Fibroblast of lung (primary cell): ENCODE measurements around the gene CTBP1.

Experiments
- CTCF ChIP-seq, 2 donors: IDR thresholded peaks in 1 of 2; conservative IDR thresholded peaks in 1 of 2; 1 replicate in 1 of 2; 2 replicates in 1 of 2; pipeline ENCODE4 v1.5.1; 2011 to 2012; ENCODE audit warnings: low read length in 2 of 2, control low read depth in 1 of 2, inconsistent platforms in 1 of 2, low read depth in 1 of 2, mild to moderate bottlenecking in 1 of 2
- EZH2 ChIP-seq: IDR thresholded peaks from 2 replicates; pipeline ENCODE4 v1.5.1; 2012; ENCODE audit warnings: low read length, control low read depth, mild to moderate bottlenecking; ENCODE audit errors: missing control alignments

DNA sequence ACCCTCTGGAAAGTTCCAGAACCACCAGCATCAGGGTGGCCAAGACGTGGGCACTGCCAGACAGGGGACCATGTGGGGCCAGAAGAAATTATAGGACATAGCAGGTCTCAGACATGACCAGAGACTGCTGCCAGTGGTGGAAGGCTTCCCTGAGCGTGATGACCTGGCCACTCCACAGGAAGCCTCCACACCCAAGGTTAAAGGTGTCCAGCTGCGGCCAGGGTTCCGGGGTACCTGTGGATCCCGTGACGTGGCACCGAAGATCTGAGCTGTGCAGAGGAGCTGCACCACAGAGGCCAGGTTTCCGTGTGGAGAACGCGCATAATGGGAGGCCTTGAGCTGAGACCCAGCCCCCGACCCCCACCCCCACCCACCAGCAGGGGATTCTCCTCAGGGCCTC is 16.4 kb upstream of the CTBP1 start:
- TF ChIP-seq CTCF (conservative IDR thresholded peaks at IDR 0.05 in 1 of 2, IDR thresholded peaks at IDR 0.05 in 1 of 2; ENCODE audit: low read depth in 1 of 2, low read length in 2 of 2) (no peak), EZH2 (no peak)
